Stimulated activated CD8-positive, alpha-beta memory T cell treated with anti-CD3 and anti-CD28 coated beads, Interleukin-2, amount 100 ng/mL, for 1 hour (primary cell): ENCODE data around the gene SOX4.

Experiments
- DNase-seq, 2 donors: peaks; one replicate each; pipeline ENCODE4 v3.0.0-alpha.2; 2020; ENCODE audit warnings: low read depth in 2 of 2

SOX4 gene

GRCh38 chr6:21612067-21612745, 18.7 kb downstream of the SOX4 start:
- DNase-seq = no peak

- no peak for DNase-seq
These were observed 20.3 kb downstream of the SOX4 start for GRCh38 chr6:21613809-21614208.

- DNase-seq = no peak
These were observed 20.7 kb downstream of the SOX4 start for GRCh38 chr6:21614226-21614625.

- no peak for DNase-seq
These were observed 22.0 kb downstream of the SOX4 start for GRCh38 chr6:21615504-21615903.

- DNase-seq = no peak
These were observed 22.5 kb downstream of the SOX4 start for GRCh38 chr6:21616005-21616404.

- DNase-seq = no peak
These were observed 32.1 kb downstream of the SOX4 start for GRCh38 chr6:21625642-21626041.

GRCh38 chr6:21626756-21627155, 33.2 kb downstream of the SOX4 start:
- no peak for DNase-seq

GRCh38 chr6:21628160-21628559, 34.6 kb downstream of the SOX4 start:
- no peak for DNase-seq

- no peak for DNase-seq
These were observed 40.1 kb downstream of the SOX4 start for GRCh38 chr6:21633511-21634109.

GRCh38 chr6:21634582-21634981, 41.0 kb downstream of the SOX4 start:
- no peak for DNase-seq

- no peak for DNase-seq
These were observed 43.3 kb downstream of the SOX4 start for GRCh38 chr6:21636876-21637275.

GRCh38 chr6:21639316-21639715, 45.8 kb downstream of the SOX4 start:
- DNase-seq = no peak
